IPS-18c (cell line): Measurements from ENCODE around the gene ICA1L.
"Not testable (repeated sequence)": the region's sequence is repeated elsewhere in the genome, so short reads cannot be mapped to it uniquely, and the experiment has no call there.

Experiments
- H3K4me3 ChIP-seq: 2 replicates; pipeline ENCODE4 v1.7.0; 2013; ENCODE audit warnings: low read depth, mild to moderate bottlenecking, low read length, moderate library complexity; ENCODE audit not compliant: insufficient read depth
- H3K9me3 ChIP-seq: one replicate; pipeline ENCODE4 v1.6.1; 2013; ENCODE audit warnings: mild to moderate bottlenecking, low read length, moderate library complexity; ENCODE audit not compliant: control insufficient read depth, insufficient read depth

Gene ICA1L

DNA sequence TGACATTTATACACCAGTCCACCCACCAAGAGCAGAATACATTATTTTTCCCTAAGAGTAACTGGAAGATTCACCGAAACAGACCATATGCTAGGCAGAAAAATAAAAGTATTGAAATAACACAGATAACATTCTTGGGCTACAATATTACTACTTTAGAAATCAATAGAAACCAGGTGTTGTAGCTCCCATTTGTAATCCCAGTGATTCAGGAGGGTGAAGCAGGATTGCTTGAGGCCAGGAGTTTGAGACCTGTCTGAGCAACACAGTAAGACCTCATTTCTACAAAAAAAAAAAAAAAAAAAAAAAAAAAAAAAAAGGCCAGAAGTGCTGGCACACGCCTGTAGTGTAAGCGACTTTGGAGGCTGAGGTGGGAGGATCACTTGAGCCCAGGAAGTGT is 9.6 kb downstream of the ICA1L start:
- Histone ChIP-seq H3K9me3 (no peaks in the 10 kb centered on the region), H3K4me3 (no peak overlapping the region)

DNA sequence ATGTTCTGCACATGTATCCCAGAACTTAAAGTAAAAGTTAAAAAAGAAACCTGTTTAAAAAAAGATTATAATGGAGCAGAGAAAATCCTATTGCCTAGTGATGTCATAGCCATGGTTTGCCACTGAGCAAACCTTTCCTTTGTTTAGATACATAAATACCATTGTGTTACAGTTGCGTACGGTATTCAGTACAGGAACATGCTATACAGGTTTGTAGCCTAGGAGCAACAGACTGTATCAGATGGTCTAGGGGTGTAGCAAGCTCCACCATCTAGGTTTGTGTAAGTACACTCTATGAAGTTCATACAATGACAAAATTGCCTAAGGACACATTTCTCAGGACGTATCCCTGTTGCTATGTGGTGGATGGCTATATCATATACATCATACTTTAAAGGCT is 13.0 kb downstream of the ICA1L start:
- Histone ChIP-seq H3K4me3 (no peak overlapping the region), H3K9me3 (no peaks in the 10 kb centered on the region)

DNA sequence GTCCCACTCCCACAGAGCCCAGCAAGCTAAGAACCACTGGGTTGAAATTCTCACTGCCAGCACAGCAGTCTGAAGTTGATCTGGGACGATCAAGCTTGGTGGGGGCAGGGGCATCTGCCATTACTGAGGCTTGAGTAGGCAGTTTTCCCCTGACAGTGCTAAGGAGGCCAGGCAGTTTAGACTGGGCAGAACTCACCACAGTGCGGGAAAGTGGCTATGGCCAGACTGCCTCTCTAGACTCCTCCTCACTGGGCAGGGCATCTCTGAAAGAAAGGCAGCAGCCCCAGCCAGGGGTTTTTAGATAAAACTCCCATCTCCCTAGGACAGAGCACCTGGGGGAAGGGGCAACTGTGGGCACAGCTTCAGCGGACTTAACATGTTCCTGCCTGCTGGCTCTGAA is 22.2 kb downstream of the ICA1L start:
- not testable (repeated sequence) for H3K4me3 ChIP-seq, H3K9me3 ChIP-seq

DNA sequence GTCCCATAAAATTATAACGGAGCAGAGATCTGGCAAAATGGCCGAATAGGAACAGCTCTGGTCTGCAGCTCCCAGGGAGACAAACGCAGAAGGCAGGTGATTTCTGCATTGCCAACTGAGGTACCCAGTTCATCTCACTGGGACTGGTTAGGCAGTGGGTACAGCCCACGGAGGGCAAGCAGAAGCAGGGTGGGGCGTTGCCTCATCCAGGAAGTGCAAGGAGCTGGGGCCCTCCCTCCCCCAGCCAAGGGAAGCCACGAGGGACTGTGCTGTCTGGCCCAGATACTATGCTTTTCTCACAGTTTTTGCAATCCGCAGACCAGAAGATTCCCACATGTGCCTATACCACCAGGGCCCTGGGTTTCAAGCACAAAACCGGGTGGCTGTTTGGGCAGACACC is 22.8 kb downstream of the ICA1L start:
- Histone ChIP-seq H3K4me3 (no peak overlapping the region), H3K9me3 (no peaks in the 10 kb centered on the region)

DNA sequence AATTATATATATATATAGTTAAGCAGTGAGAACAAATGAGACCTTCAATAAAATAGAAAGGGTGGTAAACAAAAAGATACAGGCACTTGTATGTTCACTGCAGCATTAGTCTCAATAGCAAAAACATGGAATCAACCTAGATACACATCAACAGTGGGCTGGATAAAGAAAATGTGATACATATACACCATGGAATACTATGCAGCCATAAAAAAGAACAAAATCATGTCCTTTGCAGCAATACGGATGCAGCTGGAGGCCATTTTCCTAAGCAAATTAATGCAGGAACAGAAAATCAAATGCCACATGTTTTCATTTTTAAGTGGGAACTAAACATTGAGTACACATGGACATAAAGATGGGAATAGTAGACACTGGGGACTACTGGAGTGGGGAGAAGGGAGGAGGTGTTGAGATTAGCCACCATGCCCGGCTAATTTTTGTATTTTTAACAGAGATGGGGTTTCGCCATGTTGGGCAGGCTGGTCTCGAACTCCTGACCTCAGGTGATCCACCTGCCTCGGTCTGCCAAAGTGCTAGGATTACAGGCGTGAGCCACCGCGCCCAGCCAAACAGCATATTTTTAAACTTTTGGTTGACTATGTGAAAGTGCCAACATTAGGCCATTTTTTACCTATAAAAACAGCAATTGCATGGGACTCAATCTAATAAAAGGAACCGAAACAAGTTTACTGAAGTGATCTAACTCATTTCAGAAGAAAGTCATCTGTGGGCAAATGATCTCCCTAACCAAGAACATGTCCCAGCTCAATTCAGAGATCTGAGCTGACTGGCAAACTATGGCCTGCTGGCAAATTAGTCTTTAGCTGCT is 23.7 kb downstream of the ICA1L start:
- Histone ChIP-seq H3K9me3 (no peaks in the 10 kb centered on the region), H3K4me3 (no peak overlapping the region)

DNA sequence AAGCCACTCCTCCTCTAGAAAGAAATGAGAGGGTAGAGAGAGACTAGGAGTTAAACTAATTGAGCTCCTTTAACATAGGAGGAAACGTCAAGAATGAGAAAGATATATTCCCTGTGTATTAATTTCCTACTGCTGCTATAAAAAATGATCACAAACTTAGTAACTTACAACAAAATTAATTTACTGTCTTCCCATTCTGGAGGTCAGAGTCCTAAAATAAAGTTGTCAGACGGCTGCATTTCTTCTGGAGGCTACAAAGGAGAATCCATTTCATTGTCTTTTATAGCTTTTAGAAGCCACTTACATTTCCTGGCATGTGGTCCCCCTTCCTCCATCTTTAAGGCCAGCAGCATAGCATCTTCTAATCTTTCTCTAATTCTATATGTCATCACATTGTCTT is 26.9 kb downstream of the ICA1L start:
- Histone ChIP-seq H3K4me3 (no peak overlapping the region), H3K9me3 (no peaks in the 10 kb centered on the region)

DNA sequence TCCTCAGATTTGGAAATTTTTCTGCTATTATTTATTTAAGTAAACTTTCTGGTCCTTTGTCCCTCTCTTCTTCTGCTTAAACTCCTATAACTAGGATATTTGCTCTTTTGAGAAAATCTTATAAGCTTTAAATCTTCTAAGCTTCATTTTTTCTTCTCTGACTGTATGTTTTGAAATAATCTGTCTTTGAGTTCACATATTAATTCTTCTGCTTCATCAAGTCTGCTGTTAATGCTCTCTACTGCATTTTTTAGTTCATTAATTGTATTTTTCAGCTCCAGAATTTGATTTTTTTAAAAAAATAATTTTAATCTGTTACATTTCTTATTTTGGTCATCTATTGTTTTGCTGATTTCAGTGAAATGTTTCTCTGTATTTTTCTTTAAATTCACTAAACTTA is 28.9 kb downstream of the ICA1L start:
- Histone ChIP-seq H3K9me3 (no peaks in the 10 kb centered on the region), H3K4me3 (no peak overlapping the region)

DNA sequence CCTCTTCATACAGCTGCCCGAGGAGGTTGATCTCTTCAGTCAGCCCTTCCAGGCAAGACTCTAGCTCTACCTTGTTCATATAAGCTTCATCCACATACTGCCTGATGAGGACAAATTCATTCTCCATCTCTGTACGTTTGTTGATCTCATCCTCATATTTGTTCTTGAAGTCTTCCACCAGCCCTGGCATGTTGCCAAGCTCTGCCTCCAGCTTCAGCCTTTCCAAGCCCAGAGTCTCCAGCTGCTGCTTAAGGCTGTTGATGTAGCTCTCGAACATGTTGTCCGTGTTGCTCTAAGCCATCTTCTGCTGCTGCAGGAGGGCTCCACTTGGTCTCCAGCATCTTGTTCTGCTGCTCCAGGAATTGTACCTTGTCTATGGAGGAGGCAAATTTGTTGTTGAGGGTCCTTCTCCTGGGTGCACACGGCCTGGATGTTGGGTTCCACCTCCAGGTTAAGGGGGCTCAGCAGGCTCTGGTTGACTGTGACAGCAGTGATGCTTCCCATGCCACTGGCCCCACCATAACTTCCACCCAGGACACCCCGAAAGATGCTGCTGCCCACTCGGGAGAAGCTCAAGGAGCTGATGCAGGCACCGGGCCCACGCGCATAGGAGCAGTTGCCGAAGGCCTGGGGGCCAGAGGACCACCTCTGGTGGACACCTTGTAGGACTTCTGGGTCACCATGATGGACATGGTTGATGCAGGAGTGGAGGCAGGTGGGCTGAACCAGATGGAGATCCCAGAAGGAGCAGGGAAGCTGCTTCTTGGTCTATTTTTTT is 30.3 kb downstream of the ICA1L start:
- H3K4me3 ChIP-seq, result no peak overlapping the region; the same call in 1 of the 2 replicates
- H3K9me3 ChIP-seq, result no peaks in the 10 kb centered on the region

DNA sequence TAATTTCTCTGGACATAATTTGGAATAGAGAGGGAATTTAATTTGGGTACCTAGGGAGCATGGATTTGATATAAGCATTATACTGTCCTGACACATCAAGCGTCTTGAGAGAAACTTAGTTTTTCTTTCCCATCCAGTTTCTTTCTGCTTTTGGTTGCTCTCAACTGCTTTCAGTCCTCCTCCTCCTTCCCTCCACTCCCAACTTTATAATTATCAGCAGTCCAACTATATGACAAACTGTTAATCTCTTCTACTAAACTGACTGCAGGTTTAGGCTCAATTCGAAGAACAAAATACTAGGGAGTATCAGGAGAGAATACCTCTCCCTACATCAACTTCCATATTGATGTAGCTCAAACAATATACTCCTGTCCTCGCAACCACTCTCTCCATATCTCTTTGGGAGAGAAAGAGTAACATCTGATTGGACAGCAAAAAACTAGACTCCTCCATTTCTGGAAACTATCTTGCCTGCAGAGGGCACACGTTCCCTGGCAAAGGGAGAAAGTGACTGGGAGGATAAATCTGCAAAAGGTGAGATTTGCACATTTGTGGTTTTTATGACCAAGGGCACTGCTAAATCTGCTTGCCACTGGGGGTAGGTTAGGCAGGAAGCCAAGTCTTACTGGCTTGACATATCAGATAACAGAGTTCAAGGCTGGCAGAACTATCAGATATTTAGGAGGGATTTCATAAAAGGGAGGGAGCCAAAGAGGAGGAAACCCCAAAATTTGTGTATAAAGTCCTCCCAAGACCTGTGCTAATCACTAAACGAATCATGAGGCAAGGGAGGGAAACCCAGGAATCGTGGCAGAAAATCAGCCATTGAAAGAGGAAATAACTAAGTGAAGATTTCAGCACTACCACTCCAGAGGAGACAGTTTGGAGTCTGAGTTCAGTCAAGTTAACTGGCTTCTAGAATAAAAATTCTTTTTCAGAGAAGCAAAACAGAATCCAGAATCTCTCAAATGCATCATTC is 40.0 kb downstream of the ICA1L start:
- Histone ChIP-seq H3K4me3 (no peak overlapping the region), H3K9me3 (no peaks in the 10 kb centered on the region)

DNA sequence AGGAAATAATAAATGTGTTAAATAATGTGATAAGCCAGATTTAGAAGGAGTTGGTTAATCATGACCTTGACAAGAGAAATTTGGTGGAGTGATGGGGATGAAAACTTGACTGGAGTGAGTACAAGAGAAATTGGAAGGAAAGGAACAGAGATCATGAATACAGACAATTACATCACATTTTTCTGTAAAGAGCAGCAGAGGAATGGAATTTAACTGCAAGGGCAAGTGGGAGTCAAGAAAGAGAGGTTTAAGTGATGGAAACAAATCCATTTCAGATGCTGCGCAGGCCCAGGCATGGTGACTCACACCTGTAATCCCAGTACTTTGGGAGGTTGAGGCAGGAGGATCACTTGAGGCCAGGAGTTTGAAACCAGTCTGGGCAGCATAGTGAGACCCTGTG is 46.7 kb downstream of the ICA1L start:
- Histone ChIP-seq H3K4me3 (no peak overlapping the region), H3K9me3 (no peaks in the 10 kb centered on the region)

DNA sequence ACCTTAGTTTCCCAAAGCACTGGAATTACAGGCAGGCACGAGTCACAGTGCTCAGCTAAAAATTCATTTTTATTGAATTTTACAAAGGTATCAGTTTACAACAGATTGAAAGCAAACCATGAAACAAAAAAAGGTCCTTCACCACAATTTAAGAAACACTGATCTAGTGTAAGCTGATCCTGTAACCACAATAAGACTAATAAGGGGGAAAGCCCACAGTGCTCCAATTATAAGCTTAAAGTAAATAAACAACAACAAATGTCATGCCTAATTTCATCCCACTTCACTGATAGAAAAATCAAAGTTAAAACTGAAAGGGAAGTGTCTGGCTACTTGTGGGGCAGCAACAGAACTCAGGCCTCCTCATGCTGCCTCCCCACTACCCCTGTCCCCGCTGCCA is 49.2 kb downstream of the ICA1L start:
- Histone ChIP-seq H3K4me3 (no peak overlapping the region), H3K9me3 (no peaks in the 10 kb centered on the region)

DNA sequence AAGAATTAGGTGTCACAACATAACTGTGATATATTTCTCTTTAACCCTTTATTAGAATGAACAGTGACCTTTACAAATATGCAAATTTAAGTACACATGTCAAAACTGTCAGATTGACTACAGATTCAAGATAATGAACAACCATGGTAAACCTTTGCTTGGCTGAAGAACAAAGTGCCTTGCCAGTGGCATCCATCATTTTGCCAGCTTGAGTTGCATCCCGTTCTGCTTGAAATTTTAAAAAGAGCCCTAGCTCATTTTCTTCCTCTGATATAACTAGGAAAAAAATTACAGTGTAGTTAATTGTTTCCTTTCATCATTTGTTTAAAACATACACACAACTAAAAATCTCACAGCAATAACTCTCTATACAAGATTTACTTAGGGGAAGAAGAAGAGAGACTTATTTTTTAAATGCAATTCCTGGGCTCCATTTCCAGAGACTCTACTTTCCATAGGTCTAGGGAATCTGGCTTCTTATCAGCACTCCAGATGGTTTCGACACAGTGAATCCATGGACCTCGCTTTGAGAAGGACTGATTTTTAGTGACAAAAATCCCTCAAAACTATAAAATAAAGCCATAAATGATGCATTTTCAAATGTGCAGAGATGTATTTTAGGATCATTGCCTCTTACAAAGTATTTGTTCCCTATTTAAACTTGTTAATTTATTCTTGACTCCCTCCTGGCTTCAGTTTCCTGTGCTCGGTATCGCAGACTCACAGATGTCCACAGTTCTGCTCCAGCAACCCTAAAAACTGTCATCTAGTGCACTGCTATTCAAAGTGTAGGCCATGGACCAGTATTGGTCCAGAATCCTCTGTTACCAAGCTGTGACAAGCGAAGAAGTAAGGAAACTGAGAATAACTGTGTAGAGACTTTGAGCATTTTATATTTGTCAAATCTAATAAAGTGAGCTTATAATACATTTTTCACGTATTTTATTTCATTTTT is 50.1 kb downstream of the ICA1L start:
- H3K9me3 ChIP-seq, result no peaks in the 10 kb centered on the region
- H3K4me3 ChIP-seq, result no peak overlapping the region

DNA sequence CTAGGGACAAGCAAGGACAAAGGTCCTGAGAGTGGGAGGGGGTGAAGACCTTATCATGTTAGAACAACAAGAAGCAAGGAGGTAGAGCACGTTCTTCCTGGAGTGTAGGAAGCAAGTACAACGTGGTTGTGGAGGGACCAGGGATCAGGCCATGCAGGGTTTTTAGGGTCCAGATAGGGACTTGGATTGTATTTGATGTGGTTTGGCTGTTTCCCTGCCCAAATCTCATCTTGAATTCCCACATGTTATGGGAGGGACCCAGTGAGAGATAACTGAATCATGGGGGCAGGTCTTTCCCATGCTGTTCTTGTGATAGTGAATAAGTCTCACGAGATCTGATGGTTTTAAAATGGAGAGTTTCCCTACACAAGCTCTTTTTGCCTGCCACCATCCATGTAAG is 53.2 kb downstream of the ICA1L start:
- Histone ChIP-seq H3K4me3 (no peak overlapping the region), H3K9me3 (no peaks in the 10 kb centered on the region)

DNA sequence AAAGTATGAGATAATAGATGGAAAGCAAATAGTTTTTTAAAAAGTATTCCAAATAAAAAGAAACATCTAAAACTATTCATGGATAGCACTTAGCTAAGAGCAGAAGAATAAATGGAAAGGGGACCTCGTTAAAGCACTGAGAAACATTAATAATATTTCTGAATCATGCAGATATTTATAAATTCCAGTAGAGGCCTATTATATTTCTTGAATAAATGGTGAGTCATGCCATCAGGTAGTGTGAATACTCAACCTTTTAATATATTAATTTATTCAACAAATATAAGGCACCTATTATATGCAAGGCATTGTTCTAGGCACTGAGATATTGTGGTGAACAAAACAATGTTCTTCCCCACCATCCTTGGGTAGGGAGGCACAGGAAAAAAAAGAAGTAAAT is 53.8 kb downstream of the ICA1L start:
- no peaks in the 10 kb centered on the region for H3K9me3 ChIP-seq

DNA sequence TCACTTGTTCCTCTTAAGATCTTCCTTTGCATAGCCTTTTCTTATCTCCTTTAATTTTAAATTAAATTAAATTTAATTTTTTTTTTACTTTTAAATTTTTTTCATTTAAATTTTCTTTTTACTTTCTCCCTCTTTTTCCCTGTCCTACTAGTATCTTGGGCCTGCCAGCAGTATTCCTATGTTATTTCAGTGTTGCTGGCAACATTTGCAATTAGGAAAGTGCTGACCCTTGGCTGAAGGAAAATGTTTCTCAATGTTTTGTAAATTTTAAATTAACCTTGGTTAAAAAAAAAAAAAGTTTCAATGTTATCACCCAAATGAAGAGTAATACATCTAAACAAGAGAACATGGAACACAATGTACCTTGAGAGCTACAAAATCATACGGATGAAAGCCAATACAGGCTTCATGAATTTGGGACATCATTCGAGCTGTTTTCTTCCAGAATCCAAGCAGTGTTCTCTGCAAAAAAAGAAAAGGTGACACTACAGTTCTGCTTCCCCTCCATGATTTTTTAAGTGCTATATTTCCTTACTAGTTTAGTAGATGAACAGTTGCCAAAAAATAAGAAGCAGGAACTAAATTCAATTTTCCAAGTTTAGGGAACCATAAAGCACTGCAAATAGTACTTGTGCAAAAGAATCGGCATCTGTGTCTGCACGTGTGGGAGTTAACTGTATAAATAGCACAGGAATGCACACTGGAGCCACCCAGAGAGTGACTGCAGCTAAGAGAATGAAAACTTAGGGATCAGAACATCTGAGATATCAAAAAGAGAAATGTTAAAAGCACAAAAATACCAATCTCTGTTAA is 55.8 kb downstream of the ICA1L start:
- no peak overlapping the region for H3K4me3 ChIP-seq

More for the DNA sequence above, 53.8 kb downstream of the ICA1L start:
- no peak overlapping the region for H3K4me3 ChIP-seq

DNA sequence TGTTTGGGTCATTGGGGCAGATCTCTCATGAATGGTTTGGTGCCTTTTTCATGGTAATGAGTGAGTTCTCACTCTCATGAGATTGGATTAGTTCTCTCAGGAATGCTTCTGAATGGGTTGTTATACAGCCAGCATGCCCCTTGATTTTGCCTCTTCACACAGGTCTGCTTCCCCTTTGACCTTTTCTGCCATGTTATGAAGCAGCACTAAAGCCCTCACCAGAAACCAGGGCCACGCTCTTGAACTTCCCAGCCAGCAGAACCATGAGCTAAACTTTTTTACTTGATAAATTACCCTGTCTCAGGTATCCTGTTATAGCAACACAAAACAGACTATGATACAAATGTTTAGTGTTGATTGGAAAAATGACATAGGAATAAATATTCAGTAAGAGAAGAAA is 57.3 kb downstream of the ICA1L start:
- H3K4me3 ChIP-seq, result no peak overlapping the region
- H3K9me3 ChIP-seq, result no peaks in the 10 kb centered on the region

More for the DNA sequence above, 55.8 kb downstream of the ICA1L start:
- no peaks in the 10 kb centered on the region for H3K9me3 ChIP-seq
